ENCODE results near the gene SH3RF3. TPM values are rescaled to one million over a fixed set of nuclear protein-coding genes. Genes with fewer than 3 reads are reported as not detected.

SH3RF3 gene
- total and polyA plus RNA-seq, 9 of the 15 experiments (the other 6 are each of a cell fraction or from before 2014, with no cell fraction given) = 0.02 TPM; not detected in 8

DNA sequence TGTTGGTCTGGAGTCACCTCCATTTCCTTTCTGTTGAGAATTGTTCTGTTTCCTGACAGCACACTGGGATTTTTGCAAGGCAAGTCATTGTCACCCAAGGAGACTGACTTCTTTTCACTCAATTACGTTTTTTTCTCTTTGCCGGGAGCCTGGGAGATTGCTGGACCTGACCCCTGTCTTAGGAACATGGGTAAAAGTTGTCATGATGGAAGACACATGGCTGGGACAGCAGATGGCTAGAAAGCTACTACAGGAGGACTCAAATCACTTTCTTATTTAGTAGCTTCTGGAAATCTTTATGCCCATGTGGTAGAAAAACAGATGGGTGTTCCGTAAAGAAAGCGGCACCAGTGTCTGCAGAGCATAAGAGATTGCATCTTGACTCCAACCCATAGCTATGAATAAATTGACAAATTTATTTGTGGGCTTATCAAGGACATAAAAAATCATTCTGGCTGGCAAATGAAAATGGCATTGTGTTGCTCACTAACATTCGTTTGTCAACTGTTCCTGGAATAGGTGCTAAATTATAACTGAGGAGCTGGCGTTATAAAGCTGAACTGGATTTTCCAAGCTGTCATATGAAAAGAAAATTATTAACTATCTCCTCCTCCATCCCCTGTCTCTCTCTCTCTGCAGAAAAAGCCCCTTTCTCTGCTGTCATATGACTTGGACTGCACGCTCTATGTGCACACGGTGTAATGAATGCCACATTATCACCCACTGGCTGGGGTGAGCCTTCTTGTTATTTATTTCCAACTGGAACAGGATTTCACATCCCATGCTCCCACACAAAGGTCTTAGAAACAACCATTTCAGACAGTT is 159.8 kb downstream of the SH3RF3 start (continued):
- TF ChIP-seq ZNF639 (CRISPR knock-in tag; conservative IDR thresholded peaks at IDR 0.05 in 1 of 2, IDR thresholded peaks at IDR 0.05 in 1 of 2) (no peak), SPI1 (IDR thresholded peaks at IDR 0.05; ENCODE audit: borderline replicate concordance, low read depth, low read length) (no peak), SRF (CRISPR knock-in tag; IDR thresholded peaks at IDR 0.05) (no peak), BCLAF1 (IDR thresholded peaks at IDR 0.05; ENCODE audit: borderline replicate concordance in 1 of 2, control insufficient read depth in 1 of 2, low read depth in 2 of 2, low read length in 1 of 2) (no peak), ZBTB34 (CRISPR knock-in tag; IDR thresholded peaks at IDR 0.05) (no peak)
